ENCODE results near the gene KLK7.

DNA sequence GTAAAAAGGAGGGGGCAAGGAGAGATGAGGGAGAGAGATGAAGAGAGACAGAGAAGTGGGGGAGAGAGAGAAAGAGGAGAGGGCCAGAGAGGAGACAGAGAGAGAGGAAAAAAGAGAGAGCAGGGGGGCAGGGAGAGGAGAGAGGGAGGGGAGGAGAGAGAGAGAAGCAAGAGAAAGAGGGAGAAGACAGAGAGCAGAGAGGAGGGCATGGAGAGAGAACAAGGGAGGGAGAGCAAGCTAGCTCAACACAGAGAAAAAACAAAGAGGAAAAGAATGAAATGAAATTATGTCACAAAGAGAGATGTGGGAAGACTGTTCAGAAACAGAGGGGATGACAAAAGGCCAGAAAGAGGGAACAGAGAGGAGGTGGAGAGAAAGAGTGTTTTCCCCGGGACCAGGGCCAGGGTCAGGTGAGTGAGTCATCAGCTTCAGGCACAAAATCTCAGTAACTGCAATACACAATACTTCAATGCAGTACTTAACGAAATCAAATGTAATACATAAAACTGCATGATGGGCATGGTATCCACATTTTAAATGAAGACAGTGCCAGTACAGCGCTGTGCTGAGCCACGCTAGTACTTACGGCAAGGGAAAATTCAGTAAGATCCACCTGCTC is 4.8 kb downstream of the KLK7 start:
- TF ChIP-seq, protein P1, sequence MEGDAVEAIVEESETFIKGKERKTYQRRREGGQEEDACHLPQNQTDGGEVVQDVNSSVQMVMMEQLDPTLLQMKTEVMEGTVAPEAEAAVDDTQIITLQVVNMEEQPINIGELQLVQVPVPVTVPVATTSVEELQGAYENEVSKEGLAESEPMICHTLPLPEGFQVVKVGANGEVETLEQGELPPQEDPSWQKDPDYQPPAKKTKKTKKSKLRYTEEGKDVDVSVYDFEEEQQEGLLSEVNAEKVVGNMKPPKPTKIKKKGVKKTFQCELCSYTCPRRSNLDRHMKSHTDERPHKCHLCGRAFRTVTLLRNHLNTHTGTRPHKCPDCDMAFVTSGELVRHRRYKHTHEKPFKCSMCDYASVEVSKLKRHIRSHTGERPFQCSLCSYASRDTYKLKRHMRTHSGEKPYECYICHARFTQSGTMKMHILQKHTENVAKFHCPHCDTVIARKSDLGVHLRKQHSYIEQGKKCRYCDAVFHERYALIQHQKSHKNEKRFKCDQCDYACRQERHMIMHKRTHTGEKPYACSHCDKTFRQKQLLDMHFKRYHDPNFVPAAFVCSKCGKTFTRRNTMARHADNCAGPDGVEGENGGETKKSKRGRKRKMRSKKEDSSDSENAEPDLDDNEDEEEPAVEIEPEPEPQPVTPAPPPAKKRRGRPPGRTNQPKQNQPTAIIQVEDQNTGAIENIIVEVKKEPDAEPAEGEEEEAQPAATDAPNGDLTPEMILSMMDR (conservative IDR thresholded peaks at IDR 0.05), result no peak
- no peak for TF ChIP-seq ZFX (IDR thresholded peaks at IDR 0.05)
